HepG2 (cell line): ENCODE measurements around the gene SAE1. TPM values are rescaled to one million over a fixed set of nuclear protein-coding genes. Genes with fewer than 3 reads are reported as not detected.
A peak's percentile ranks its signal among the peaks of the same experiment; 100 is the strongest.

Source experiments
- ATF1 ChIP-seq: IDR thresholded peaks from 2 replicates; pipeline ENCODE4 v1.6.1; 2016; ENCODE audit warnings: mild to moderate bottlenecking, control low read depth
- CERS6 ChIP-seq: sonication (generic); formaldehyde crosslinking; IDR thresholded peaks from 2 replicates; pipeline ENCODE4 v1.5.0; 2020; ENCODE audit warnings: missing genetic modification reagents
- MIER2 ChIP-seq: IDR thresholded peaks from 2 replicates; pipeline ENCODE4 v1.6.1; 2016; ENCODE audit warnings: missing biosample characterization, missing genetic modification reagents
- PHF21A ChIP-seq: sonication (generic); formaldehyde crosslinking; IDR thresholded peaks from 2 replicates; pipeline ENCODE4 v1.5.0; 2020; ENCODE audit warnings: mild to moderate bottlenecking, missing genetic modification reagents
- SKIL ChIP-seq: sonication (generic); formaldehyde crosslinking; IDR thresholded peaks from 2 replicates; pipeline ENCODE4 v1.8.0; 2022; ENCODE audit warnings: missing genetic modification reagents, mild to moderate bottlenecking, moderate library complexity, borderline replicate concordance
- SNAPC2 ChIP-seq: sonication (generic); formaldehyde crosslinking; IDR thresholded peaks from 2 replicates; pipeline ENCODE4 v1.8.1; 2022; ENCODE audit warnings: mild to moderate bottlenecking, missing genetic modification reagents
- SP5 ChIP-seq: IDR thresholded peaks from 2 replicates; pipeline ENCODE4 v1.6.1; 2016; ENCODE audit warnings: low read depth, borderline replicate concordance
- STAT6 ChIP-seq: sonication (generic); formaldehyde crosslinking; IDR thresholded peaks from 2 replicates; pipeline ENCODE4 v1.4.0; 2020; ENCODE audit warnings: missing genetic modification reagents, mild to moderate bottlenecking, borderline replicate concordance
- ZGPAT ChIP-seq: IDR thresholded peaks from 2 replicates; pipeline ENCODE4 v1.6.1; 2016; ENCODE audit warnings: mild to moderate bottlenecking
- ZNF224 ChIP-seq: sonication (generic); formaldehyde crosslinking; IDR thresholded peaks from 2 replicates; pipeline ENCODE4 v1.5.0; 2020; ENCODE audit warnings: mild to moderate bottlenecking, missing genetic modification reagents
- ZNF225 ChIP-seq: sonication (generic); formaldehyde crosslinking; IDR thresholded peaks from 2 replicates; pipeline ENCODE4 v1.4.0; 2020; ENCODE audit warnings: mild to moderate bottlenecking, missing genetic modification reagents
- ZNF280B ChIP-seq: sonication (generic); formaldehyde crosslinking; IDR thresholded peaks from 2 replicates; pipeline ENCODE4 v1.5.0; 2020; ENCODE audit warnings: missing genetic modification reagents, mild to moderate bottlenecking, borderline replicate concordance
- ZNF281 ChIP-seq: sonication (generic); formaldehyde crosslinking; IDR thresholded peaks from 2 replicates; pipeline ENCODE4 v1.4.0; 2020; ENCODE audit warnings: missing genetic modification reagents, borderline replicate concordance
- ZNF589 ChIP-seq: sonication (generic); formaldehyde crosslinking; conservative IDR thresholded peaks from 2 replicates; pipeline ENCODE4 v1.8.0; 2022; ENCODE audit warnings: mild to moderate bottlenecking, moderate library complexity, missing genetic modification reagents
- ZNF652 ChIP-seq: IDR thresholded peaks from 2 replicates; pipeline ENCODE4 v1.6.1; 2016; ENCODE audit warnings: low read depth, borderline replicate concordance
- polyA plus RNA-seq, 8 experiments: library from polyadenylated mRNA; depleted of rRNA in 3 of 8; stranded (reverse) in 7 of 8; unstranded in 1 of 8; fragments of >200 nt; fragmentation: Illumina TruSeq in 4 of 8; extraction: Trizol in 4 of 8; gene quantifications; 2 replicates each; pipeline versions ENCODE4 v1.2.1 to v1.2.3, GENCODE V29; 2011 to 2016; ENCODE audit warnings: low read depth in 4 of 8, missing spikeins in 1 of 8, mixed read lengths in 1 of 8; ENCODE audit not compliant: insufficient read depth in 1 of 8
- total RNA-seq, 5 experiments: library from RNA; depleted of rRNA; stranded (reverse); fragments of >200 nt; fragmentation: Illumina TruSeq; extraction: Trizol; gene quantifications; 2 replicates each; pipeline ENCODE4 v1.2.3, GENCODE V29; 2016; ENCODE audit warnings: low read depth in 1 of 5

Gene SAE1
- total and polyA plus RNA-seq, 2 of the 13 experiments (the other 11 are each of a cell fraction or from before 2014, with no cell fraction given): 87.6 to 197 TPM

- TF ChIP-seq STAT6 (CRISPR knock-in tag) (0 out of 2 replicates have a peak, but pooled peaks have one; percentile 14), SP5 (0 out of 2 replicates have a peak, but pooled peaks have one; percentile 35), ZNF224 (CRISPR knock-in tag) (0 out of 2 replicates have a peak, but pooled peaks have one; percentile 65), ZNF652 (CRISPR knock-in tag) (peak; percentile 99), ZNF280B (CRISPR knock-in tag) (no peak), ZNF281 (CRISPR knock-in tag) (peak; percentile 90), ZNF225 (CRISPR knock-in tag) (peak; percentile 64; the same call in 1 of the 2 replicates), PHF21A (CRISPR knock-in tag) (peak; percentile 73; the same call in 1 of the 2 replicates), SNAPC2 (CRISPR knock-in tag) (0 out of 2 replicates have a peak, but pooled peaks have one; percentile 12), MIER2 (CRISPR knock-in tag) (no peak), ZNF589 (CRISPR knock-in tag) (0 out of 2 replicates have a peak, but pooled peaks have one; percentile 4), SKIL (CRISPR knock-in tag) (peak; percentile 14; the same call in 1 of the 2 replicates), CERS6 (CRISPR knock-in tag) (0 out of 2 replicates have a peak, but pooled peaks have one; percentile 9), ATF1 (CRISPR knock-in tag) (no peak), ZGPAT (CRISPR knock-in tag) (peak; percentile 56; the same call in 1 of the 2 replicates)
Observed at GRCh38 chr19:47227352-47228167, 96.9 kb downstream of the SAE1 start (continued).
